IMR-90 (cell line): ENCODE measurements around the gene FAM47E. TPM values are rescaled to one million over a fixed set of nuclear protein-coding genes. Genes with fewer than 3 reads are reported as not detected.

Source experiments
- ATAC-seq: fragments of 200-7000 bp; cut with Tn5 transposase; 2 replicates; pipeline ENCODE4 v1.9.1; 2020; ENCODE audit warnings: low read depth, mild to moderate bottlenecking, moderate library complexity
- BruUV-seq: library from RNA; stranded (reverse); fragments of 400-500 nt; replicated peaks from 2 replicates; lab custom pipeline; 2021; lab: Mats Ljungman, UMichigan
- CTCF ChIA-PET: fragments of 300-600 bp; formaldehyde crosslinking; extraction: SDS; loops from one replicate; lab custom pipeline; 2021; ENCODE audit warnings: antibody characterized with exemption; lab: Yijun Ruan, JAX
- POLR2A ChIA-PET: fragments of 300-600 bp; sonication (Branson Sonifier 250); formaldehyde crosslinking; loops from one replicate; lab custom pipeline; 2022; ENCODE audit warnings: antibody characterized with exemption; ENCODE audit not compliant: unreplicated experiment; lab: Charles Lee
- DNase-seq: peaks from one replicate; pipeline ENCODE4 v3.0.0; 2013
- H2AFZ ChIP-seq: replicated peaks from 2 replicates; pipeline ENCODE3; 2013; ENCODE audit warnings: low read length, mild to moderate bottlenecking; ENCODE audit not compliant: poor library complexity
- H2AK5ac ChIP-seq: 2 replicates; pipeline ENCODE4 v1.6.1; 2013; ENCODE audit warnings: low read depth, low read length, inconsistent platforms
- H2AK9ac ChIP-seq: replicated peaks from 2 replicates; pipeline ENCODE3; 2013; ENCODE audit warnings: mild to moderate bottlenecking, low read depth, low read length, moderate library complexity; ENCODE audit not compliant: poor library complexity
- H2BK120ac ChIP-seq: 2 replicates; pipeline ENCODE4 v1.6.1; 2013; ENCODE audit warnings: low read depth, low read length, inconsistent platforms
- H2BK15ac ChIP-seq: 3 replicates; pipeline ENCODE4 v1.6.1; 2013; ENCODE audit warnings: low read depth, low read length, inconsistent platforms
- H2BK20ac ChIP-seq: 2 replicates; pipeline ENCODE4 v1.6.1; 2013; ENCODE audit warnings: low read depth, mild to moderate bottlenecking, inconsistent platforms, low read length, moderate library complexity
- H2BK5ac ChIP-seq: 2 replicates; pipeline ENCODE4 v1.6.1; 2013; ENCODE audit warnings: mild to moderate bottlenecking, low read depth, low read length, inconsistent platforms; ENCODE audit not compliant: poor library complexity, severe bottlenecking
- H3K14ac ChIP-seq: replicated peaks from 2 replicates; pipeline ENCODE4 v1.6.1; 2013; ENCODE audit warnings: low read depth, low read length, inconsistent platforms
- H3K18ac ChIP-seq: 2 replicates; pipeline ENCODE4 v1.6.1; 2013; ENCODE audit warnings: low read depth, low read length, control low read depth
- H3K23ac ChIP-seq: 2 replicates; pipeline ENCODE4 v1.6.1; 2013; ENCODE audit warnings: low read depth, low read length, inconsistent platforms
- H3K27ac ChIP-seq: 2 replicates; pipeline ENCODE4 v1.5.1; 2013; ENCODE audit warnings: mild to moderate bottlenecking, control low read depth, low read length; ENCODE audit not compliant: insufficient read depth
- H3K27me3 ChIP-seq: 2 replicates; pipeline ENCODE4 v1.6.1; 2013; ENCODE audit warnings: low read length; ENCODE audit not compliant: control insufficient read depth, insufficient read depth
- H3K36me3 ChIP-seq: 2 replicates; pipeline ENCODE4 v1.6.1; 2013; ENCODE audit warnings: low read length, mixed read lengths; ENCODE audit not compliant: control insufficient read depth, insufficient read depth
- H3K4ac ChIP-seq: 2 replicates; pipeline ENCODE4 v1.6.1; 2013; ENCODE audit warnings: low read depth, low read length, inconsistent platforms
- H3K4me1 ChIP-seq: 2 replicates; pipeline ENCODE4 v1.6.1; 2013; ENCODE audit warnings: low read length, mixed read lengths; ENCODE audit not compliant: control insufficient read depth, insufficient read depth
- H3K4me2 ChIP-seq: 2 replicates; pipeline ENCODE4 v1.6.1; 2013; ENCODE audit warnings: low read depth, mild to moderate bottlenecking, control low read depth, low read length, moderate library complexity
- H3K4me3 ChIP-seq: 2 replicates; pipeline ENCODE4 v1.5.1; 2013; ENCODE audit warnings: low read depth, mild to moderate bottlenecking, control low read depth, low read length, moderate library complexity; ENCODE audit not compliant: insufficient read depth
- H3K56ac ChIP-seq: 2 replicates; pipeline ENCODE4 v1.6.1; 2013; ENCODE audit warnings: low read length, inconsistent platforms; ENCODE audit not compliant: insufficient read depth; ENCODE audit errors: extremely low read depth
- H3K79me1 ChIP-seq, 2 experiments: 2 replicates each; pipeline ENCODE4 v1.6.1; 2013; ENCODE audit warnings: low read length in 2 of 2, inconsistent platforms in 1 of 2, low read depth in 1 of 2
- H3K9ac ChIP-seq: 2 replicates; pipeline ENCODE4 v1.6.1; 2013; ENCODE audit warnings: low read depth, low read length, control low read depth
- H3K9me1 ChIP-seq: 2 replicates; pipeline ENCODE4 v1.6.1; 2013; ENCODE audit warnings: low read length, inconsistent platforms; ENCODE audit not compliant: insufficient read depth
- H3K9me3 ChIP-seq: 2 replicates; pipeline ENCODE4 v1.6.1; 2013; ENCODE audit warnings: low read length; ENCODE audit not compliant: control insufficient read depth, insufficient read depth
- H4K20me1 ChIP-seq: 2 replicates; pipeline ENCODE4 v1.6.1; 2013; ENCODE audit warnings: low read length, inconsistent platforms; ENCODE audit not compliant: insufficient read depth
- H4K5ac ChIP-seq: 2 replicates; pipeline ENCODE4 v1.6.1; 2013; ENCODE audit warnings: mild to moderate bottlenecking, low read depth, low read length, control low read depth
- H4K8ac ChIP-seq, 2 experiments: 2 replicates each; pipeline ENCODE4 v1.6.1; 2013; ENCODE audit warnings: low read depth in 2 of 2, low read length in 2 of 2, control low read depth in 1 of 2, inconsistent platforms in 1 of 2
- H4K91ac ChIP-seq: 2 replicates; pipeline ENCODE4 v1.6.1; 2013; ENCODE audit warnings: low read depth, low read length, inconsistent platforms; ENCODE audit not compliant: insufficient read depth
- BHLHE40 ChIP-seq: fragments of 150-350 bp; IDR thresholded peaks from 2 replicates; pipeline ENCODE4 v1.6.1; 2016; ENCODE audit warnings: mild to moderate bottlenecking, low read depth, low read length
- CEBPB ChIP-seq: IDR thresholded peaks from 2 replicates; pipeline ENCODE4 v1.6.1; 2012; ENCODE audit warnings: low read depth, low read length, improper control_type of control experiment
- CHD1 ChIP-seq: IDR thresholded peaks from 2 replicates; pipeline ENCODE4 v1.6.1; 2012; ENCODE audit warnings: low read depth, low read length, improper control_type of control experiment
- CTCF ChIP-seq: conservative IDR thresholded peaks from 2 replicates; pipeline ENCODE4 v1.5.1; 2012; ENCODE audit warnings: mild to moderate bottlenecking, low read depth, low read length, improper control_type of control experiment
- ELK1 ChIP-seq: fragments of 150-350 bp; IDR thresholded peaks from 2 replicates; pipeline ENCODE4 v1.6.1; 2016; ENCODE audit warnings: low read depth, mild to moderate bottlenecking, low read length, moderate library complexity, borderline replicate concordance
- FOS ChIP-seq: fragments of 150-350 bp; IDR thresholded peaks from 2 replicates; pipeline ENCODE4 v1.6.1; 2016; ENCODE audit warnings: low read depth, low read length
- MAFK ChIP-seq: IDR thresholded peaks from 2 replicates; pipeline ENCODE4 v1.6.1; 2012; ENCODE audit warnings: low read depth, low read length, improper control_type of control experiment
- MAZ ChIP-seq: IDR thresholded peaks from 2 replicates; pipeline ENCODE4 v1.6.1; 2012; ENCODE audit warnings: low read depth, mild to moderate bottlenecking, low read length, improper control_type of control experiment, moderate library complexity, borderline replicate concordance
- MXI1 ChIP-seq: IDR thresholded peaks from 2 replicates; pipeline ENCODE4 v1.6.1; 2012; ENCODE audit warnings: low read depth, mild to moderate bottlenecking, low read length, moderate library complexity, borderline replicate concordance
- NFE2L2 ChIP-seq: fragments of 150-350 bp; IDR thresholded peaks from 2 replicates; pipeline ENCODE4 v1.6.1; 2016; ENCODE audit warnings: low read depth, mild to moderate bottlenecking, low read length
- POLR2A ChIP-seq: IDR thresholded peaks from 2 replicates; pipeline ENCODE4 v1.6.1; 2012; ENCODE audit warnings: mild to moderate bottlenecking, low read depth, low read length
- RAD21 ChIP-seq: IDR thresholded peaks from 2 replicates; pipeline ENCODE4 v1.6.1; 2012; ENCODE audit warnings: low read length, improper control_type of control experiment
- RCOR1 ChIP-seq: IDR thresholded peaks from 2 replicates; pipeline ENCODE4 v1.6.1; 2012; ENCODE audit warnings: mild to moderate bottlenecking, low read length, improper control_type of control experiment; ENCODE audit not compliant: insufficient replicate concordance
- RFX5 ChIP-seq: IDR thresholded peaks from 2 replicates; pipeline ENCODE4 v1.8.0; 2012; ENCODE audit warnings: low read depth, mild to moderate bottlenecking, low read length, moderate library complexity
- SMC3 ChIP-seq: fragments of 150-350 bp; IDR thresholded peaks from 2 replicates; pipeline ENCODE4 v1.6.1; 2016; ENCODE audit warnings: low read depth, mild to moderate bottlenecking, antibody characterized with exemption, low read length, moderate library complexity
- USF2 ChIP-seq: fragments of 150-350 bp; IDR thresholded peaks from 2 replicates; pipeline ENCODE4 v1.6.1; 2017; ENCODE audit warnings: mild to moderate bottlenecking, antibody characterized with exemption, low read length, low read depth
- WGBS, 2 experiments: methylation state at CpG; one replicate each; pipeline versions ENCODE4 v1.1.5 to v1.1.7; 2013; ENCODE audit warnings: missing lambda C conversion rate in 2 of 2; ENCODE audit not compliant: insufficient read length in 1 of 2; ENCODE audit errors: extremely low coverage in 2 of 2; 5-methylcytosine and 5-hydroxymethylcytosine counted together
- dilution Hi-C: fragments of 300-500 bp; cut with HindIII; formaldehyde crosslinking; loops from one replicate; pipeline ENCODE4 v1.14.3; 2018; ENCODE audit warnings: low sequenced_read_pairs; ENCODE audit not compliant: unreplicated experiment
- in situ Hi-C: fragments of 300-500 bp; cut with MboI; formaldehyde crosslinking; loops from 3 replicates; pipeline ENCODE4 v1.14.3; 2019; ENCODE audit warnings: low sequenced_read_pairs, inconsistent platforms, mixed read lengths
- intact Hi-C: fragments of 100-400 bp; cut with micrococcal nuclease; formaldehyde crosslinking; loops from 2 replicates; pipeline ENCODE4 v1.10.0; 2022
- polyA plus RNA-seq, 3 experiments: library from polyadenylated mRNA; depleted of rRNA; stranded (reverse); fragments of >200 nt; gene quantifications; 2 replicates each; pipeline ENCODE4 v1.2.3, GENCODE V29; 2012; ENCODE audit warnings: low replicate concordance in 1 of 3
- total RNA-seq: library from RNA; depleted of rRNA; stranded (reverse); fragments of >200 nt; gene quantifications from 2 replicates; pipeline ENCODE4 v1.2.3, GENCODE V29; 2012

The FAM47E gene
- total and polyA plus RNA-seq, 2 of the 4 experiments (the other 2 are of a cell fraction): 0.05 TPM; not detected in 1

DNA sequence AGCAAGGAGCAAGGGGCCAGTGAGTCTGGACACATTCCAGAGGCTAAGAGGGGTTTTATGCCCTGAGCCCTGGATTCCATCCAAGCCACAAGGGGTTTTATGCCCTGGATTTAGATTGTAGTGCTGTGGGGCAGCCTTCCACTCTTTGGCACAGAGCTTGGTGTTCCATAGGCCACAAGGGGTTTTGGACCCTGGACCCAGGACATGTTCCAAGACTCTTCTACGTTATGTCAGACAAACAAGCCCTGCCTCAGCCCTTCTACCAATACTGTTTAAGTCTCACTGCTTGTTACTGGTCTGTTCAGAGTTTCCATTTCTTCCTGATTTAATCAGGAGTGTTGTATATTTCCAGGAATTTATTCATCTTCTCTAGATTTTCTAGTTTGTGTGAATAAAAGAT, 25.1 kb upstream of the FAM47E start:
- WGBS, 2 experiments: no CpG with 5 or more reads among the region's 1 CpG
- Histone ChIP-seq H3K14ac (no peak overlapping the region), H3K23ac (no peak overlapping the region), H3K27me3 (peaks cover 6% of the 10 kb centered on the region), H3K4me2 (no peak overlapping the region), H4K91ac (no peak overlapping the region), H3K18ac (no peak overlapping the region), H2AFZ (no peak overlapping the region), H4K20me1 (no peaks in the 10 kb centered on the region), H3K4me3 (no peak overlapping the region), H2AK9ac (no peak overlapping the region), H3K9me3 (peaks cover 4% of the 10 kb centered on the region), H4K5ac (no peak overlapping the region), H2AK5ac (no peak overlapping the region), H2BK15ac (no peak overlapping the region), H3K4ac (no peak overlapping the region), H2BK5ac (no peak overlapping the region), H2BK120ac (no peak overlapping the region), H3K36me3 (no peaks in the 10 kb centered on the region), H3K27ac (no peak overlapping the region), H3K9me1 (no peaks in the 10 kb centered on the region), H4K8ac (no peak overlapping the region), H3K56ac (no peak overlapping the region), H3K79me1 (no peaks in the 10 kb centered on the region), H3K4me1 (no peaks in the 10 kb centered on the region), H3K9ac (no peak overlapping the region), H2BK20ac (no peak overlapping the region)
- ChIA-PET CTCF (no interaction called here), POLR2A (no interaction called here)
- no peak for ATAC-seq
- BruUV-seq: no TSS peak
- no peak for DNase-seq
- intact Hi-C loops (no loop called here), dilution Hi-C loops (no loop called here), in situ Hi-C loops (no loop called here)
- no peak for TF ChIP-seq MAFK
- TF ChIP-seq CEBPB: no peak
- TF ChIP-seq SMC3: no peak
- no peak for TF ChIP-seq POLR2A
- TF ChIP-seq RAD21: no peak
- TF ChIP-seq MXI1: no peak
- TF ChIP-seq ELK1: no peak
- TF ChIP-seq CTCF: no peak
- TF ChIP-seq RCOR1: no peak
- TF ChIP-seq BHLHE40: no peak
- TF ChIP-seq RFX5: no peak
- TF ChIP-seq FOS: no peak
- no peak for TF ChIP-seq MAZ
- TF ChIP-seq CHD1: no peak
- no peak for TF ChIP-seq NFE2L2
- TF ChIP-seq USF2: no peak
